Measurements from ENCODE around the gene FAM78B.

Gene FAM78B

GRCh38 chr1:166166698-166167571 is at the start of gene FAM78B:
Gene FAM78B, minus strand, starts transcription at chr1:166167001. Its CDS starts 753 bp downstream, at chr1:166166248.
- DNase-seq (ENCODE audit: low spot score), result peak; percentile 90
- peak; percentile 18 for TF ChIP-seq CTCF (IDR thresholded peaks at IDR 0.05; ENCODE audit: borderline replicate concordance, control extremely low read depth, extremely low read depth, insufficient read depth, missing control alignments)
- in situ Hi-C loops (cut with MboI; ENCODE audit: low sequenced_read_pairs, unreplicated experiment), result no loop called here

- in situ Hi-C loops (cut with MboI; ENCODE audit: low sequenced_read_pairs, unreplicated experiment), result no loop called here
- no peak for TF ChIP-seq CTCF (IDR thresholded peaks at IDR 0.05; ENCODE audit: borderline replicate concordance, control extremely low read depth, extremely low read depth, insufficient read depth, missing control alignments)
- no peak for DNase-seq (ENCODE audit: low spot score)
These were observed 35.7 kb upstream of the FAM78B start for GRCh38 chr1:166202546-166202945.

GRCh38 chr1:166200743-166201142 is 33.9 kb upstream of the FAM78B start:
- TF ChIP-seq CTCF (IDR thresholded peaks at IDR 0.05; ENCODE audit: borderline replicate concordance, control extremely low read depth, extremely low read depth, insufficient read depth, missing control alignments), result no peak
- in situ Hi-C loops (cut with MboI; ENCODE audit: low sequenced_read_pairs, unreplicated experiment), result no loop called here
- DNase-seq (ENCODE audit: low spot score), result no peak

GRCh38 chr1:166197597-166197996 is 30.8 kb upstream of the FAM78B start:
- DNase-seq (ENCODE audit: low spot score), result no peak
- in situ Hi-C loops (cut with MboI; ENCODE audit: low sequenced_read_pairs, unreplicated experiment), result no loop called here
- no peak for TF ChIP-seq CTCF (IDR thresholded peaks at IDR 0.05; ENCODE audit: borderline replicate concordance, control extremely low read depth, extremely low read depth, insufficient read depth, missing control alignments)

GRCh38 chr1:166197141-166197540 is 30.3 kb upstream of the FAM78B start:
- no peak for TF ChIP-seq CTCF (IDR thresholded peaks at IDR 0.05; ENCODE audit: borderline replicate concordance, control extremely low read depth, extremely low read depth, insufficient read depth, missing control alignments)
- in situ Hi-C loops (cut with MboI; ENCODE audit: low sequenced_read_pairs, unreplicated experiment), result no loop called here
- no peak for DNase-seq (ENCODE audit: low spot score)

- in situ Hi-C loops (cut with MboI; ENCODE audit: low sequenced_read_pairs, unreplicated experiment), result no loop called here
- DNase-seq (ENCODE audit: low spot score), result no peak
These were observed 26.4 kb upstream of the FAM78B start for GRCh38 chr1:166193057-166193698.

More at GRCh38 chr1:166193057-166193698, 26.4 kb upstream of the FAM78B start:
- TF ChIP-seq CTCF (IDR thresholded peaks at IDR 0.05; ENCODE audit: borderline replicate concordance, control extremely low read depth, extremely low read depth, insufficient read depth, missing control alignments), result no peak
